Fibroblast of skin of back (primary cell): ENCODE measurements around the gene PEX26.
A peak's percentile ranks its signal among the peaks of the same experiment; 100 is the strongest.
"Not testable (repeated sequence)": the region's sequence is repeated elsewhere in the genome, so short reads cannot be mapped to it uniquely, and the experiment has no call there.

ENCODE experiments used
- DNase-seq: peaks from one replicate; pipeline ENCODE4 v3.0.0-alpha.2; 2013

Gene PEX26

DNA sequence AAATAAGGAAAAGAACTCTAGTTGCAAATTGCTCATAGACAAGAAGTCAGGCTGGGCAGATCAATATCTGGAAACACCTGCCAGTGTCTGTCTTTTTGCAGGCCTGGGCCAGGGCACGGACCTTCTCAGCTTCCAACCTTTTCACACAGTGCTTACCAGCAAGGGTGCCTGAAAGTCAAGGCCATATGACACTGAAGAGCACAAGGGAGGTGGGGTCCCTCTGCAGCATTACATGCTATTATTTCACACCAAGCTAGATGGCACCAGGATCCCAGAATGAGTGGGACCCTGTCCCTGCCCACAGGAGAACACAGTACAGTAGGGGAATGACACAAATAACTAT lies 5.9 kb upstream of the PEX26 start:
- no peak for DNase-seq

DNA sequence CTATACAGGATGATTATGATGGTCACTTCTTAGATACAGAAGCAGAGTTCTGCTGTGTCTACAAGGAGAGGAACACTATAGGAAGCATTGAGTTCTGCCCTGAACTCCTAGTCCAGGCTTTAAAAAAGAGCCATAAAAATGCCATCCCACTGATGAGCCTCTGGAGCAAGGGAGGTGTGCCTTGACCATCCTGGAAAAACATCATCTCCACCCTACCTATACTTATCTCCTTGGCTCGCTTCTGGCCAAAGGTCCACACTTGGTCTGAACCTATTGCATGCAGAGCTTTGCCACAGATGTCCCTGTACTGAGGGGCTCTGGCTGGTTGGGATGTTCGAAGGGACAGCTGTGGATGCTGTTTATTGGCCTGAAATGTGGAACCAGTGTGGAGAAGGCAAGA lies 4.3 kb upstream of the PEX26 start:
- DNase-seq = no peak

DNA sequence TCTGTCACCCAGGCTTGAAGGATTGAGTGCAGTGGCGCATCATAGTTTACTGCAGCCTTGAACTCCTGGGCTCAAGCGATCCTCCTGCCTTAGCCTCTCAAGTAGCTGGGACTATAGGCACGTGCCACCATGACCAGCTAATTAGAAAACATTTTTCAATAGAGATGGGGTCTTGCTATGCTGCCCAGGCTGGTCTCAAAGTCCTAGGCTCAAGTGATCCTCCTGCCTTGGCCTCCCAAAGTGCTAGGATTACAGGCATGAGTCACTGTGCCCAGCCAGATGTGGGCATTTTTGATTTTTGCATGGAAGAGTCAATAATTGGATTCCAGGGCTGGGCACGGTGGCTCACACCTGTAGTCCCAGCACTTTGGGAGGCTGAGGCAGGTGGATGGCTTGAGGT lies 3.9 kb upstream of the PEX26 start:
- not testable (repeated sequence) for DNase-seq

- no peak for DNase-seq
These were observed 2.6 kb upstream of the PEX26 start for GRCh38 chr22:18075101-18075719.

GRCh38 chr22:18075720-18076497 lies 1.9 kb upstream of the PEX26 start:
- DNase-seq = peak; percentile 84

DNA sequence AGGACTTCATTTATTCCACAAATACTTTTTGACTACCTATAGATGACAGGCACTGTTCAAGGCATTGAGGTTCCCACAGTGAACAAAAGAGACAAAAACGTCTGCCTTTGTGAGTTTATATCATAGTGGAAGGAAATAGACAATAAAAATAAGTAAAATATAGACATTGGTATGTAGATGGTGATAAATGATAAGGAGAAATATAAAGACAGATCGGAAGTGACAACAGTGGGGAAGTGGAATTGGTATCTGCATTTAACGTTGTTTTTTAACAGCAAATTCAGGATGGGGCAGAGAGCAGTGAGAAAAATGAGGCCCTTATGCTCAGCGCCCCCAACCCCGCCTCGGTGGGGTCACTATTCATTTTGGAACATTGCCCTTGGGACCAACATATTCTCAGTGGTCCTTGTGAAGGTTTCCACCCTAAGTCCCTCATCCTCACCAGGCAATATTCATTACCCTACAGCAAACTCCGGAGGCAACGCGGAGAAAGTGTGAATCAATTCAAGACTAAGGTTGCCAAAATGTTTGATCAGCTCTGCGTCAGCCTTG lies 627 bp upstream of the PEX26 start:
- DNase-seq = no peak

- DNase-seq = peak; percentile 37
These were observed 695 bp downstream of the PEX26 start for GRCh38 chr22:18078329-18079041.

- DNase-seq = no peak
These were observed 2.0 kb downstream of the PEX26 start for GRCh38 chr22:18079706-18080233.

- no peak for DNase-seq
These were observed 3.6 kb downstream of the PEX26 start for GRCh38 chr22:18081416-18081815.

DNA sequence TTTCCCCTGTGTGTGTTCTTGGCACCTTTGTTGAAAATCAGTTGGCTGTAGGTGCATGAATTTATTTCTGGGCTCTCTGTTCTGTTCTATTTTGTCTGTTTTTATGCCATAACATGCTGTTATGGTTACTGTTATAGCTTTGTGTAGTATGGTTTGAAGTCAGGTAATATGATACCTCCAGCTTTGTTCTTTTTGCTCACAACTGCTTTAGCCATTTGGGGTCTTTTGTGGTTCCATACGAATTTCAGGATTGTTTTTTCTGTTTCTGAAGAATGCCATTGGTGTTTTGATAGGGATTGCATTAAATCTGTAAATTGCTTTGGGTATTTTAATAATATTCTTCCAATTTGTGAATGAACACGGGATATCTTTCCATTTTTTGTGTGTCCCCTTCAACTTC lies 4.7 kb downstream of the PEX26 start:
- no peak for DNase-seq

DNA sequence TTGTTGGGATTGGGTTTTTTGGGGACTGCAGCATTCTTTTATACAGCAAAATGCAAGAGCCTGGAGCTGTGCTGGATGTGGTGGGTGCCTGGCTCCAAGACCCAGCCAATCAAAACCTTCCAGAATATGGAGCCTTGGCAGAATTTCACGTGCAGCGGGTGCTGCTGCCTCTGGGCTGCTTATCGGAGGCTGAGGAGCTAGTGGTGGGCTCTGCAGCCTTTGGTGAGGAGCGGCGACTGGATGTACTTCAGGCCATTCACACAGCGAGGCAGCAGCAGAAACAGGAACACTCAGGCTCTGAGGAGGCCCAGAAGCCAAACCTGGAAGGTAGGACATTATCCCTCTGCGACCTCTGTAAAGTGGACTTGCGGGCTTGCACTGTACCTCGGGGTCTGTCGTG lies 5.6 kb downstream of the PEX26 start:
- DNase-seq = no peak

DNA sequence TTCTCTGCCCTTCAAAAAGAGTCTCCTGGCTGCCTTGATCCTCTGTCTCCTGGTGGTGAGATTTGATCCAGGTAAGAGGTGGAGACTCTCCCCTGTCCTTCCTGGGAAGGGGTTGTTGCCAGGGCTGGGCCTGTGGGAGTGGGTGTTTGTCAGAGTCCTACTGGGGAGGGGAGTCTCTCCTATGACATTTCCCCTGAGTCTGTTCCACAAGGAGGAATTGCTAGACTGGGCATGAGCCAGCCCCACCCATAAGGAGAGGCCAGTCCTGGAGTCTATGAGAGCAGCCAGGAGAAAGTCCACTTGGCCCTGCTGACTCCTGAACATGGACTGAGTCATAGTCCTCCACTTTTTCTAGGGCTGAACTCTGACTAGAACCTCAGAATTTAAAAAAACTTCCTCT lies 7.4 kb downstream of the PEX26 start:
- DNase-seq = no peak

- no peak for DNase-seq
These were observed 9.6 kb downstream of the PEX26 start for GRCh38 chr22:18087350-18087855.

GRCh38 chr22:18088825-18089568 lies 11.2 kb downstream of the PEX26 start:
- no peak for DNase-seq

DNA sequence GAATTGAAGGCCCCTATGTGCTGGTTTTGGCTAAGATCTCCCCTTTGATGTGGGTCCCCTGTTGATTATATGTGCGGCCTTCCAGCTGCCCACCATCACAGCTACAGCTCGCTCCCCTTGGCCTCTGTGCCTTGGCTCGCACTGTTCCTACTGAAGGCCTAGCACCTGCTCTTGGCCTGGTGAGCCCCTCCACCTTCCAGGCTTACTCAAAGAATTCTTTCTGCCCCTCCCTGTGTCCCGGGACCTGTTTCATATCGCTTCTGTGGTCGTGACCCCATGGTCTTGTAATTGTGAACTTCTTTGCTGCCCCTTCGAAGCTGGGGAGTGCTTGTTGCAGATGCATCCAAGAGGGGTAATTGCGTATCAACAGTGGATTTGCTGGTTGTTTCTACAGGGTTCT lies 12.5 kb downstream of the PEX26 start:
- DNase-seq = no peak

GRCh38 chr22:18091478-18091877 lies 13.7 kb downstream of the PEX26 start:
- no peak for DNase-seq

DNA sequence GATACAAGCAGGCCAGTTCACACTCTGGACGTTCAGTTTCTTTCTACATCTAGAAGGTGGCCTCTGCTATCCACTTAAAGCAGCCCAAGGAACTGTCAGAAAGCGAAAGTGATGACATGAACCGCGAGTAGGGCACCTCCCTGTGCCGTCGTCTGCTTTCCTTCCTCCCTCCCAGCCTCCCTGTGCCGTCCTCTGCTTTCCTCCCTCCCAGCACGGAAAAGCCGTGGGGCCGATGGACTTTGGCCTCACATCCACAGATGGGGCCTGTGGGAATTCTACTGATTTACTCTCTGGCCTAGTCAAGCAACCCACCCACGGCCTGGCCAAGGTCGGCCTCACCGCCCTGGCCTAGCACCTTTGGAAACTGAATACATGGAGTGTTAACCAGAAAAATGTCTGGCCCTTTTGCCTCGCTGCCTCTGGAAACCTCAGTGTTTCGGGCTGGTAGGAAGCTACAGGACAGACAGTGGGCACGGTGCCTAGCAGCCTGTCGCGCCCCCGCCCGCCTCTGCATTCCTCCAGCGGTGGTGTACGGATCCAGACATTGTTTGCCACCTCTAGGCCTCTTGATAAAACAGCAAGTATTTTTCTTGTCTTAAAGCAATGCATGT lies 14.2 kb downstream of the PEX26 start:
- DNase-seq = no peak

- no peak for DNase-seq
These were observed 15.9 kb downstream of the PEX26 start for GRCh38 chr22:18093661-18094060.

- peak; percentile 12 for DNase-seq
These were observed 17.5 kb downstream of the PEX26 start for GRCh38 chr22:18095101-18095805.

- DNase-seq = no peak
These were observed 19.0 kb downstream of the PEX26 start for GRCh38 chr22:18096823-18097222.

GRCh38 chr22:18100781-18101180 lies 23.0 kb downstream of the PEX26 start:
- DNase-seq = no peak
